NCI-H526 treated with DMSO at 0.1 percent for 48 hours (cell line): ENCODE data around the gene LRTM2.
A peak's percentile ranks its signal among the peaks of the same experiment; 100 is the strongest.

Experiments used
- DNase-seq: peaks from one replicate; lab custom pipeline; 2025; lab: John Stamatoyannopoulos, UW

LRTM2 gene

DNA sequence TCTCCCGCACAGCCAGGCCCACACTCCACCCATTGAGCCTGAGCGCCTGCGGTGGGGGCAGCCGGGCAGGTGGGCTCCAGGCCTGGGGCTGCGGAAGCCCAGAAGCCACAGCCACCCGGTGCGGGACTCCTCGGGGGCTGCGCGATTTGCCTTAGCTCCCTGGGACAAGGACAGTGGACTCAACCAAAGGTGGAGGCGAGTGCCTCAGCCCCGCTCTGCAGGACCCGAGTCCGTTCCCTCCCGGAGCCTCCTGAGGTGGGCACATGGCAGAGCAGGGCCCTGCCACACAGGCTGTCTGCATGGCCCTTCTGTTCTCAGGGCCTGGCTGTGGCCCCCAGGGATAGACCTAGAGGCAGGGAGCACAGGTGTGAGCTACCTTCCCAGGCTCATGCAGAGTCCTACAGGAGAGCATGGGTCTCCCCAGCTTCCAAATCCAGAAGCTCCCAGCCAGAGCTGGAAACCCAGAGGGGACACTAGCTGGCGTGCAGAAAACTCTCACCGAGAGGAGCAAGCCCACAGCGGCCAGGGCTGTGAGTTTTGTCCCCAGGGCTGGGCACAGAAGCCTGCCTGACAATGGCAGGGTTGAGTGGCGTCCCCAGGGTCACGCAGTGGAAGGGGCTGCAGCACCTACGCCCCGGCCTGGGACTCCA is 22.2 kb upstream of the LRTM2 start:
- no peak for DNase-seq

DNA sequence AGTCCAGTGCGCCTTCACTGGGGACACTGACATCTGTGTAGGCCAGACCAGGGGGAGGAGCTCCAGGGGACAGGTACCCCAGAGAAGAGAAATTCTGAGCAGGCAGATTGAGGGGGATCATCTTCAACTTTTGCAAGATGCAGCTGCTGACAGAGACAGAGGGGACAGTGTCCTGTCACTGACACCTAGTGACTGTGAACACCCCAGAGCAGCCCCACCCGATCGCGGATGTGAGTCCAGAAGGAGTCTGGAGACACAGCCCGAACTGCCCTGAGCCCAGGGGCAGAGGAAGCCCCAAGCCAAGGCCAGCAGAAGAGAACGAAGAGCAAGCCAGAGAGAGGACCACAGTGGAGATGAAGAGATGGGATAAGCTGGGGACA is 21.7 kb upstream of the LRTM2 start:
- no peak for DNase-seq

DNA sequence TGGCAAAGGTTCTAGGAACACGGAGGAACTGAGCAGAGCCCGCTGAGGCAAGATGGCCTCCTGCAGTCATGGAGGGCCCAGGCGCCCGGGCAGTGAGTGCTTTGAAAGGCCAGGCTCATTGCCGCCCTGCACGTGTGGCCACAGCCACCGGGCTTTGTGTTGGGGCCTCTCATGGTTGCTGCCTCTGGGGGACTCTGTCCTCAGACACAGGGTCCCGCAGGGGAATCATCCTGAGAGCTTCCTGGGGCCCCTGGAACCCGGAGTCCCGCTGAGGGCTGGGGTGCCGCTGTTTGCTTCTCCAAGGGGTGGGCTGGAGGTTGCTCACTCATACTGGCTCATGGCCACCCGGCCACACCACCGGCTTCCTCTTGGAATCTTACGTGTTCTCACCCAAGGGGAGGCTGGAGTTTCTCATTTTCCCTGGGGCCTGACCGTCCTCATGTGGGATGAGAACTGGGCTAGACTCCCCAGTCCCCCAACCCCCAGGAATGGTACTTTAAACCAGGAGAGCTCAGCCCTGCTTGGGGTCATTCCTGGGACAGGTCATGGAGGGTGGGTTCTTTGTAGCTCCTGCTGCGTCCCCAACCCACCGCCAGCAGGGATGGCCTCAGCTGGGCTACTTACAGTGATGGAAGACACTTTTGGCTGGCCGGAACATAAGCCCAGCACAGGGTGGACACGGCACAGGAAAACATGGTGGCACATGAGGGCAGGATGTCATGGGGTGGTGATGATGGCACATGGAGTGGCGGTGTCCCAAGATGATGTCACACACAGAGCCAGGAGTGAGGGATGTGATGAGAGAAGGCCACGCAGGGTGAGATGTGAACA is 21.1 kb upstream of the LRTM2 start:
- no peak for DNase-seq

DNA sequence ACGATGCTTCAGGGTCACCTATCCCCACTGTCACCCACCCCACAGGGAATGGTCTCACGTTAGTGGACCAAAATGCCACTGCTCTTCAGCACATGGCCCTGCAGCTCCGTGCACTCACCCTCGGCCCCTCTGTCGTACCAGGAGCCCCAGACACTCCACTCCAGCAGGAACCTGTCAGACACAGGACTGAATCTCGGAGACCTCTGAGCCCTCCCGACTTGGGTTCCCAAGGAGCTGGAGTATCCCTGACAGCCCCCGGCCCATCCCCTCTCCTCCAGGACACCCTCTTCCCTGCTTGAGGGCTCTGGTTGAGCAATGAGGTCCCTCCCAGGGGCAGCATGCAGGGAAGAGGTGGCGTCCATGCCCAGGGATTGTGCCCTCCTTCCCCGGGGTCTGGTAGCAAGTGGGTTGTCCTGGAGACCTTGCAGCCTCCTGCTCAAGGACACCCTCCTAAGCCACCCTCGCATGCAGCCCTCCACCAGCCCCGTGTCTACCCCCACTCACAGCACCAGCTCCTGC is 20.4 kb upstream of the LRTM2 start:
- DNase-seq, result no peak

DNA sequence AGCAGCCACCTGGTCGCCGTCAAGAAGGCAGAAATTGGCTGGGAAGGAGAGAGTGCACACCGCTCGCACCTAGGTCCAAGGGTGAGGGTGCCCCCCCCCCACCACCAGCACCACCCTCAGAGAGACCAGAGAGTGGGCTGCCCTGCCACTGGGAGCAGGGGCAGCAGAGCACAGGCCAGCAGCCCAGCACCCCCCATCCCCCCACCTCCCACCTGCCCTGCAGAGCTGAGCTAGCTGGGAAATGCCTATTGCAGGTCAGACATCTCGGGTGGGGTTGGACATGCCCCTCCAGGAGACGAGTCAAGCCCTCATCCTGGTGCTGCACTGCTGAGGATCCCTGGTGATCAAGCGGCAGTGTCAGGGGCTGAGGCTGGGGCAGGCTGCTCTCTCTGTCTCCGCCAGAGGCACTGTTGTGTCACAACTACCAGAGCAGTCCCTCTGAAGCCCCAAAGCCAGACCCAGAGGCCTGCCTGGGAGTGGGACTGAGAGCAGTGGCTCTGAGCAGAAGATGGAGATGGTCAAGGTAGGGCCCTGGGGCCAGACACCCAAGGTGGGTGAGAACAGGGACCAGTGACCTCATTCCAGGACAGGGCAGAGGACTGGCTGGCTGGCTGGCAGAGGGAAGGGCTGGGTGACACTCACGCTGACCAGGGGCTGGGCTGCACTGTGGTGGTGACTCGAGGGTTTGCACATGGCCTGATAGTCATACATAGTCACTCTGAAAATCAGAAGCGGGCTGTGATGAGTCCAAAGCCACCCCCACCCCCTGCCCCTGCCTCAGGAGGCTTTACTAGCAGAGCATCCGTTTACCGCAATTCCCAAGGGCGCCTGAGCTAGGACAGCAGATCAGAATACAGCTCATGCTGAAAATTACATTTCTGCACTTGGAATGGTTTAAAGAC is 19.7 kb upstream of the LRTM2 start:
- DNase-seq, result peak; percentile 65

DNA sequence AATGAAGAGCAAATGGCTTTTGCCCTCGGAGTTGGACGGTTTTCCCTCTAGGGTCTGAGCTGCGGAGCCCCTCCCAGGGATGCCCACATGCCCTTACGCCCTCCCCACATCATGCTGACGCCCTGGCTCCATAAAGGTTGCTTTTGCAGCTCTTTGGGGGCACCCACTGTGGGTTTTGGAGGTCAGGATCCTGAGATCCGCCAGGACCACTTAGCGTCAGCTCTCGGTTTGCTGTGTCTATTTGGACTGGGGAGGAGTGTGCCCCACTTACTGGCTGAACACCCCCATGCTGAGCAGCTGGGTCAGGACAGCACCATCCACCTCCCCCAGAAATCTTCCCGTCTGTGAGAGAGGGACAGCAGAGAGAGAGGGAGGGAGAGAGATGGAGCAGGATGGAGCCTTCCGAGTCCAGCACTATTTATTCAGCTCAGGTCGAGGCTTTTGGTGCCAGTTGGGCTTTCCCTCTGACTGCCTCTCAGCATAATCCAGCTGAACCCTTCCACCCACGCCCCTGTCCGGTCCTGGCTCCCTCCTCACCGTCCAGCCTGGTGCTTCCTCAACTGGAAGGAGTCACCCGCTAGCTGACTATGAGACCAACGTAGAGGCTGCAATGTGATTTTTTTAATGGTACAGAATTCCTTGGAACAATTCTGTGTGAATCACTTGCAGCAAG is 18.9 kb upstream of the LRTM2 start:
- no peak for DNase-seq

DNA sequence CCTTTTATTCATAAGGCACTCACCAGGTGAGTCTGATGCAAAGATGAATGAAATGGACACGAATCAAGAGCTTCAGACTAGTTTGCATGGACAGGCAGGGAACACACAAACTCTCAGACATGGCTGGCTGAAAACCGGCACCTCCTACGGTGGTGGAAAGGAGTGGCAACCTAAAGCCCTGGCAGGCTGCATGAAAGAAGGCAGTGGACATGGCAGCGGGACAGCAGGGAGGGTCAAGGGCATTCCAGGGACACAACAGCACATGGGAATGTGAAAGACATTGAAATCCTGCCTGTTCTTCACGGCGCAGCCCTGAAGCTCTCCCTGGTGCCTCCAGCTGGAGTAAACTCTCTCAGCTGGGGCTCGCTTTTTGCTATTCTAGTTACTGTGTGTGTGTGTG is 16.6 kb upstream of the LRTM2 start:
- peak; percentile 13 for DNase-seq

DNA sequence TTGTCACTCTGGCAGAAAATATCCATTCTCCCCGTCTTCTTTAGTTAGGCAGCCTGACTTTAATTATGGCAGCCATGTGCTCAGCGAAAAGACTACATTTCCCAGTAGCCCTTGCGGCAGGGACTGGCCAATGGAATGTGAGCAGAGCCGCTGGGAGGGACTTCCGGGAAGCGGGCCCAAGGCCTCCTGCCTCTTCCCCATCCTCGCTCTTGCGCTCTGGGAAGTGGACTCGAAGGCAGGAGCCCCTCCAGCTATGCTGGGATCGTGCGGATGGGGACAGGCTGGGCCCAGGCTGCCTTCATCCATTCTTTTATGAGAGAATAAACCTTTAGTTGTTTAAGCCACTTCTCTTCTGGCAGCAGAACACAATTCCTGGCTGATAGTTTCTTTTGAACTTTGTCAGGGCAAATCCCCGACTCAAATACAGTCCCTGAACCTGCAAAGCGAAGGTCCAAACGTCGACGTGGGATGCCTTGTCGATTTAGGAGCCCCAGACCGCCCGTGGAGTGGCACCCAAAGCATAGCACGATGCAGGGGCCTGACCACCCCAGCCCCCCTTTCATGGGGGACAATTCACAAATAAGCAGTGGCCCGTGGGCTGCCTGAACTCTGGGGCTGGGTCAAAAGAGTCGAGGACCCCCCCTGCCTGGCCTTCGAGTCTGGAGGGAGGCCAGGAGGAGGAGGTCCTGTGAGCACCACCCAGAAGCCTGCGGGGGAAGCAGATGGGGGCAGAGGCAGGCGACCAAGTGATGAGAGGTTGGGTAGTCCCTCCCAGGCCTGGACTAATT is 15.6 kb upstream of the LRTM2 start:
- DNase-seq, result peak; percentile 71

DNA sequence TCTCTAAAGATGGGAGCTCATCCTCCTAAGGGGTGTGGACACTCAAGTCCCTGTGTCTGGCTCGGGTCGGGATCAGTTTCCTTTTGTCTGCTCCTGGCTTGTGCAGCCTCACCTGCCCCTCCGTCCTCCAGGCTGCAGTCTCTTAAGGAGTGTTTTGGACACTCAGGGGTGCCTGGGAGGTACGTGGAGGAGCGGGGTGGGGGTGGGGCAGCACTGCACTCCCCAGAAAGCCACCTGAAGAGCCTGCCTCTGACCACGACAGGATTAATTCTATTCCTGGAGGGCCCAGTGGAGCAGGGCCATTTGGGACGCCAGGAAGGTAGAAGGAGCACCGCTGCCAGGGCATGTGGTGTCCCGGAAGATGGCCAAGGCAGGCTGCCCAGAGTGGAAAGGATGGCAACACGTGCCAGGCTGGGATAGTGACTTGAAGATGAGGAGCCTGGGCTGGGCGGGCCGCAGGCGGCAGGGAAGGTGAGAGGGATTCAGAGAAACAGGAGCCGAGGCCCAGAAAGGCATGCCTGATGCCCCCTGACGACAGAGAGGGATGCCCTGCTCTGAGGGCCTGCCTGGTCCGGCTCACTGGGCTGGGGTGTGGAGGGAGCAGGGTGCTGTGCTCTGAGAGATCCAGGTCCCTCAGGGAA is 14.8 kb upstream of the LRTM2 start:
- no peak for DNase-seq

DNA sequence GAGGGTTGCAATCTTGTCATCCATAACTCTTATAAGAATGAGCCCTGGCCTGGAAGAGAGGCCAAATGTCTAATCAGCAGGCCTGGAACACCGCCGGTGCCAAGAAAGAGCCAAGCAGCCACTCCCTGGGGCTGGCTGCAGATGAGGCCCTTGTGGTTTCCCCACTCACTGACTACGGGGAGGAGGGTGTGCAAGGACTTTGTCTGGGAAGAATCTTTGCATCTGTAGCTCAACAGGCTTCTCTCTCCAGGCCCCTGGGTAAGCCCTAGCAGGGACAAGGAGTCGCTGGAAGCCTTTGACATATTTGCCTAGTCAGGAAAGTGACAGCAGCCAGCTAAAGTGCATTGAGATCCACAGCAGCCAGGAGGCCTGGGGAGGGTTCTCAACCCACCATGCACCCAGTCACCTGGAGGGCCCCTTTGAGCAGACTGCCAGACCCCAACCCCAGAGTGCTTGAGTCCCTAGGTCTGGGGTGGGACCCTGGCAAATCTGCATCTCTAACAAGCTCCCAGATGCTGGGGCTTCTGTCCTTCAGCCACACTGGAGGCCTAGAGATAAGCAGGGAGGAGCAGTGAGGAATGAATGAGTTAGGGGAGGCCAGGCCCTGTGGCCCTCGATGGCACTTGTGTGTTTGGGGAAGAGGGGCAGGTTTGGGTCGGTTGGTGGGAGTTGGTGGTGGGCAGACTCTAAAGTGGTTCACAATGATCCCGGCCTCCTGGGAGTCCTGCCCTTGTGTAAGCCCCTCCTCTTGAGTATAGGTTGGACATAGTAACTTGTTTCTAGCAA is 13.9 kb upstream of the LRTM2 start:
- DNase-seq, result no peak

DNA sequence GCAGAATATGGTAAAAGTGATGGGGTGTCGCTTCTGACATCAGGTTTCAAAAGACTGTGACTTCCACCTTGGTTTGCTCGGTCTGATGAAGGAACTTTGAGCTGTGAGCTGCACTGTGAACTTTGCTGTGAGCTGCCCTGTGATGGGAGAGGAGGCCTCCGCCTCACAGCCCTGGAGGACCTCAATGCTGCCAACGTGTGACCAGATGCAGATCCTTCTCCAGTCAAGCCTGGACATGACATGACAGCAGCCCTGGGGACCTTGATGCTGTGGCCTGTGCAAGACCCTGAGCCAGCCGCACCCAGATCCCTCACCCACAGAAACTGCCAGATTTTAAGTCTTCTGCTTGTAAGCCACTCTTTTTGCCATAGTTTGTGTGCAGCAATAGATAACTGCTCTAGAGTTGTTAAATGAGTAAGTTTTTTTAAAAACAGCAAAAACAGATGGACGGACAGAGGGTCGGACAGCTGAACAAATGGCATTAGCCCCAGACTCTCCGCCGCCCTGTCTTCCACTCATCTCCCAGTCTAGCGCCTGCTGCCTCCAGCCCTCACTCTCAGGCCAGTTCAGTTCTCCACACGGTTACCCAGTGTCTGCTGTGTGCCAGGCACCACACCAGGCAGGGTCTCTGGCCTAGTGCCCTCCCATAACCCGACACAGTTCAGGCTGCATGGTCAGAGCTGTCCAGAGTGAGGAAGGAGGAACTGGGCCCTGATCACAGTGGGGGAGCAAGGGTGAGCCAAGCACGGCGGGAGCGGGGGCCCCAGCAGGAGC is 13.1 kb upstream of the LRTM2 start:
- no peak for DNase-seq

DNA sequence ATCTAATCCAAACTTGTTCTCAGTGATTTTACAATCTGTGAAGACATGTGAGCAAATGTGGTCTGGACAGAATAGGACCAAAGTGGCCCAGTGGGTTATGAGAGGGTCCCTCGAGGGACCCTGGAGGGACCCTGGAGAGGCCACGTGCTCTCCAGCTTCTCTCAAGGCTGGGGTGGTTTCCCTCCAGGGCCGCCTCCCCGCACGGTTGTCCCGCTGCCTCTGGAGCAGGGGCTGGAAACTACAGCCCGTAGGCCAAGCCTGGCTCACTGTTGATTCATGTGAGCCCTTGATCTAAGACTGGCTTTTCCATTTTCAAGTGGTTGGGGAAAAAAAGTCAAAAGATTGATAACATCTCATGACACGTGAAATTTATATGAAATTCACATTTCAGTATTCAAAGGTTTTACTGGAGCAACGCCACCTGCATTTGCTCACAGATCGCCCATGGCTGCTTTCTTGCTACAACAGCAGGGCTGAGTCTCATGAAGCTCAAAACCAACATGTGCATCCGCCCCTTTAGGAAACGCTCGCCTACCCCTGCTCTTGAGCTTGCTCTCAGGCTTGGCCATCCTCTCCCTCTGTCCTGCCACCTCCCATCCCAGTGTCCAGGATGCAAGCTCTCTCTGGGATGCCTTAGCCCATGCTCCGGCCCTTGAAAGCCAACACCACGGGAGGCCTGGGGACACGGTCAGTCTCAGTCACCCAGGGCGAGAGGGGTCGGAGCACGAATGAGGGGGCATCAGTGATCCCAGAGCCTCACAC is 12.1 kb upstream of the LRTM2 start:
- no peak for DNase-seq

DNA sequence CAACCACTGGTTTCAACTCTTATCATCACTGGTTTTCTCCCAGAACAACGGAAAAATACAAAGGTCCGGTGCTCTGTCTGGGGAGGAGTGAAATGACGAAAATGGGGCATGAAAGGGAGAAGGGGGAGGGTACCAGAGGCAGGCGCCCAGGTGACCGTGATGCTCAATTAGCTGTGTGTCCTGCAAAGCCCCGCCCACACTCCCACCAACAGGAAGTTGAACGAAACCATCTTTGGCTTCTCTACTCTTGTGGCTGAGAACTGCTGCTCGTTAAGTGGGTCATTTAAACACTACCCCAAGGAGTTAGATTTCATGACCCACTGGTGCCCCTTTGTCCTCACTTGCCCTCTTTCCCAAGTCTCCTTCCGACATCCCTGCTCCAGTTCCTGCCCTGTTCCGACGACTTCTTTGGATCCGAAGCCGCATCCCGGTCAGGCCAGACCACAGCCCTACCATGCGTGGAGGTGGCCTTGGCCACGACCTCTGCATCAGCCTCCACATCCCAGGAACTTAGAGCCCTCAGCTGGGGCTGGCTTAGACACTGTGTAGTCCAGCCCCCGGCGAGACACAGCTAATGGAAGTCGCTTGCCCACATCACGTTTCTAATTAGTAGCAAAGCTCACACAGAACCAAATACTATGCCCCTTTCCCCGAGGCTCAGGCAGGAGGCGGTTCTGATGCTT is 11.4 kb upstream of the LRTM2 start:
- no peak for DNase-seq

DNA sequence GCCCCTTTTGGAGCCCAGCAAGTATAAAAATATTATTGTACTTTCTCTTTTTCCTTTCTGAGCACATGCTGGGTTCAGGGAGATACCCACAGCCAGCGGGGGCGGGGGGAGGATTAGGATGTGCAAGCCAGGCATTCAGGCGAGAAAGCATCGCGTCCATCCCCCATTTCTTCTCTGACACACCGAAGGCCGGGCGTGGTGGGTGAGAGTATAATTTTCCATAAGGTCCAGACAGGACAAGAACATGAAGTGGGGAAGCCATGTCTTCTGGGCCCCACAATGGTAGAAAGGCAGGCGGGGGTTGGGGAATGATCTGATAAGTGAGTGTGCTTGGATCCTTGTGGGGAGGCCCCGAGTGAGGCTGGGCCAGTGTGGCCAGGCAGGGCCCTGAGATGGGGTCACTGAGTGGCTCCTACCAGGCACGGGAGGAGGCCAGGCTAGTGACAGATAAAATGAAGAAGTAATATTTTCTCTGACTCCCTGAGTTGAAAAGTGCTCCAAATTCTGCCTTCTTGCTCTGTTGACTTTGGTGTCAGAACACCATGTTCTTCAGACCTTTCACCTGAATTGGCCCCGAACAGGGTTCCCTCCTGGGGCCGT is 10.7 kb upstream of the LRTM2 start:
- no peak for DNase-seq

DNA sequence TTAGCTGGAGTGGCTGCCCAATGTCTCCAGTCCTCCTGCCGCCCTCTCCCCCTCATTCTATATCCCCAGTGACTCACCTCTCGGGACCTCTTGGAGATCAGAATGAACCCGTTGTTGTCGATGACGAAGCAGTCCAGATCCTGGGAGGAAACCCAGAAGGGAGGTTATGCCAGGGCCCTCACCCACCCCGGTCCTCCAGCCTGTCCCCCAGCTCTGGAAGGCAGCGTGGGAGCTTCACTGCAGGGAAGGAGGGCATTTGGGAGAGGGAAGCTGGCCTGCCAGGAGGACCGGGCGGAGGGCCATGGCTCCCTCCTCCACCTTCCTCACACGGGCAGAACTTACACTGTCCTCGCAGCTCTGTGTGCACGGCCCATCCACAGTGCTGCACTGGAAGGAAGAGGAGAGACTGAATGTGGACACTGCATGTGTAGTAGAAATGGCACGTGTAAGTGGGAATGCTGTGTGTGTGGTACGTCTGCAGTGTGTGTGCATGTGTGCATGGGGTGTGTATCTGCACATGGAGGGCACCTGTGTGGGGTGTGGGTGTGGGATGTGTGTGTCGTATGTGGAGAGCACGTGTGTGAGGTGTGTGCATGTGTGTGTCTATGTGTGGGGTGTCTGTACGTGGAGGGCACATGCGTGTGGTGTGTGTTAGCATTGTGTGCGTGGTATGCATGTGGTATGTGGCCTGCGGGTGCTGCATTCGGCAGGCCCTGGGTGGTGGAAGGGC is 10.0 kb upstream of the LRTM2 start:
- no peak for DNase-seq

DNA sequence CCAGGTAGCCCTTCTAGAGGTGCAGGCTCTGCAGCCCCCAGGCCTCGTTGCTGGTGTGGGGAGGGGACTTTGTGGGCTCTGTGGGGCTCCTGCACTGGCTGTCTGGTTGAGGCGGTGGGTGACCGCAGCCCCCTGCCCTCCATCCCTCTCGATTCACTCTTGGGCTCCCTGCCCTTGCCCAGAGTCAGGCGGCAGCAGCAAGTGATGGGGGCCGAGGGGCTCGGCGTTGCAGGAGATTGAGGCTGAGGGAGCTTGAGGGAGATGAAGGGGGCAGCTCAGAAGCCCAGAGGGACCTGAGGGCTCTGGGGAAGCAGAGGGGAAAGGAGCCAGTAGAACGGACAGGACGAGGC is 9.5 kb upstream of the LRTM2 start:
- no peak for DNase-seq
